GM12878 (cell line): ENCODE data around the gene SPRR5. TPM values are rescaled to one million over a fixed set of nuclear protein-coding genes. Genes with fewer than 3 reads are reported as not detected.

Experiments used
- ATAC-seq: fragments of 200-7000 bp; cut with Tn5 transposase; 3 replicates; pipeline ENCODE4 v1.9.1; 2020; ENCODE audit warnings: mild to moderate bottlenecking, moderate library complexity
- BruUV-seq: library from RNA; stranded (reverse); fragments of 400-500 nt; replicated peaks from 2 replicates; lab custom pipeline; 2021; lab: Mats Ljungman, UMichigan
- CTCF ChIA-PET: fragments of 300-600 bp; sonication (Branson Sonifier 250); formaldehyde crosslinking; extraction: SDS; loops from one replicate; lab custom pipeline; 2021; ENCODE audit warnings: inconsistent platforms; lab: Yijun Ruan, JAX
- POLR2A ChIA-PET: fragments of 350-600 bp; formaldehyde crosslinking; extraction: SDS; loops from one replicate; lab custom pipeline; 2021; ENCODE audit warnings: inconsistent platforms; lab: Charles Lee
- RAD21 ChIA-PET: fragments of 300-600 bp; sonication (Branson Sonifier 250); formaldehyde crosslinking; loops from one replicate; lab custom pipeline; 2023; ENCODE audit warnings: antibody characterized with exemption; ENCODE audit not compliant: unreplicated experiment; lab: Charles Lee
- SMC1A ChIA-PET: fragments of 300-600 bp; sonication (Branson Sonifier 250); formaldehyde crosslinking; loops from one replicate; lab custom pipeline; 2023; ENCODE audit not compliant: unreplicated experiment, uncharacterized antibody; lab: Charles Lee
- DNase-seq: peaks from one replicate; pipeline ENCODE4 v3.0.0-alpha.2; 2011; ENCODE audit warnings: low read depth, low spot score
- FAIRE-seq: peaks from 3 replicates; lab custom pipeline; 2011; peaks lifted over from hg19 to GRCh38; lab: Jason Lieb, UNC
- H2AFZ ChIP-seq: 2 replicates; pipeline ENCODE4 v1.6.0; 2011; ENCODE audit warnings: low read depth, low read length, control low read depth; ENCODE audit not compliant: control insufficient read depth
- H3K27ac ChIP-seq: 2 replicates; pipeline ENCODE4 v1.5.1; 2011; ENCODE audit warnings: control low read depth; ENCODE audit not compliant: control insufficient read depth, insufficient read depth
- H3K27me3 ChIP-seq, 2 experiments: replicated peaks in 1 of 2; 2 replicates each; pipeline versions ENCODE4 v1.6.0 to v1.6.1; 2011; ENCODE audit warnings: low read length in 1 of 2; ENCODE audit not compliant: control insufficient read depth in 2 of 2, insufficient read depth in 2 of 2
- H3K36me3 ChIP-seq, 2 experiments: 2 replicates each; pipeline ENCODE4 v1.5.1; 2011; ENCODE audit warnings: low read length in 1 of 2; ENCODE audit not compliant: control insufficient read depth in 2 of 2, insufficient read depth in 2 of 2
- H3K4me1 ChIP-seq: 2 replicates; pipeline ENCODE4 v1.6.1; 2011; ENCODE audit warnings: mild to moderate bottlenecking, low read length, moderate library complexity, mixed read lengths; ENCODE audit not compliant: control insufficient read depth, insufficient read depth
- H3K4me2 ChIP-seq: 2 replicates; pipeline ENCODE4 v1.6.0; 2011; ENCODE audit warnings: control low read depth; ENCODE audit not compliant: control insufficient read depth, insufficient read depth
- H3K4me3 ChIP-seq: fragments of 200-600 bp; sonication (generic); 2 replicates; pipeline ENCODE4 v1.5.1; 2016
- H3K79me2 ChIP-seq: 2 replicates; pipeline ENCODE4 v1.6.0; 2011; ENCODE audit warnings: low read length; ENCODE audit not compliant: control insufficient read depth, insufficient read depth
- H3K9ac ChIP-seq: 2 replicates; pipeline ENCODE4 v1.8.0; 2011; ENCODE audit warnings: low read length, control low read depth, mixed read lengths; ENCODE audit not compliant: control insufficient read depth, insufficient read depth
- H3K9me3 ChIP-seq: replicated peaks from 3 replicates; pipeline ENCODE4 v1.5.1; 2011; ENCODE audit warnings: mild to moderate bottlenecking, low read length; ENCODE audit not compliant: control insufficient read depth, insufficient read depth
- H4K20me1 ChIP-seq: 2 replicates; pipeline ENCODE4 v1.6.0; 2011; ENCODE audit not compliant: control insufficient read depth, insufficient read depth
- ATF2 ChIP-seq: IDR thresholded peaks from 2 replicates; pipeline ENCODE4 v1.6.1; 2012; ENCODE audit warnings: low read length, inconsistent platforms
- CREB1 ChIP-seq: IDR thresholded peaks from 2 replicates; pipeline ENCODE4 v1.6.1; 2012; ENCODE audit warnings: low read depth, mild to moderate bottlenecking, inconsistent platforms
- DPF2 ChIP-seq: fragments of 450-650 bp; IDR thresholded peaks from 2 replicates; pipeline ENCODE4 v1.6.1; 2017; ENCODE audit warnings: mild to moderate bottlenecking
- EED ChIP-seq: sonication (generic); IDR thresholded peaks from 2 replicates; pipeline ENCODE4 v1.6.1; 2016; ENCODE audit warnings: antibody characterized with exemption, low read depth
- ELK1 ChIP-seq: IDR thresholded peaks from 2 replicates; pipeline ENCODE4 v1.6.1; 2012; ENCODE audit warnings: low read depth, low read length, improper control_type of control experiment
- EP300 ChIP-seq, 2 experiments: fragments of 150-350 bp in 1 of 2; IDR thresholded peaks; 2 replicates each; pipeline ENCODE4 v1.6.1; 2011 to 2012; ENCODE audit warnings: low read depth in 2 of 2, low read length in 2 of 2, borderline replicate concordance in 1 of 2, improper control_type of control experiment in 1 of 2, inconsistent platforms in 1 of 2; ENCODE audit not compliant: control insufficient read depth in 1 of 2
- FOXM1 ChIP-seq: IDR thresholded peaks from 2 replicates; pipeline ENCODE4 v1.6.1; 2012; ENCODE audit warnings: low read depth, mild to moderate bottlenecking, inconsistent platforms, low read length, moderate library complexity
- HCFC1 ChIP-seq: fragments of 150-350 bp; IDR thresholded peaks from 2 replicates; pipeline ENCODE4 v1.6.1; 2014; ENCODE audit warnings: low read length
- MTA3 ChIP-seq: IDR thresholded peaks from 2 replicates; pipeline ENCODE4 v1.6.1; 2012; ENCODE audit warnings: low read length, inconsistent platforms, borderline replicate concordance
- PKNOX1 ChIP-seq: fragments of 450-650 bp; IDR thresholded peaks from 2 replicates; pipeline ENCODE4 v1.6.1; 2016; ENCODE audit warnings: mild to moderate bottlenecking
- RAD21 ChIP-seq: IDR thresholded peaks from 2 replicates; pipeline ENCODE4 v1.6.1; 2011; ENCODE audit warnings: mild to moderate bottlenecking, low read depth, low read length, moderate library complexity; ENCODE audit not compliant: insufficient read depth
- RCOR1 ChIP-seq: conservative IDR thresholded peaks from 2 replicates; pipeline ENCODE4 v1.6.1; 2012; ENCODE audit warnings: low read depth, low read length, improper control_type of control experiment
- SPI1 ChIP-seq: IDR thresholded peaks from 2 replicates; pipeline ENCODE4 v1.6.1; 2011; ENCODE audit warnings: low read depth, mild to moderate bottlenecking, low read length, moderate library complexity, borderline replicate concordance; ENCODE audit not compliant: insufficient read depth
- ZNF622 ChIP-seq: fragments of 450-650 bp; IDR thresholded peaks from 2 replicates; pipeline ENCODE4 v1.6.1; 2017; ENCODE audit warnings: mild to moderate bottlenecking, inconsistent platforms
- WGBS: methylation state at CpG from one replicate; pipeline ENCODE4 v1.1.6; 2016; ENCODE audit warnings: low lambda C conversion rate; ENCODE audit not compliant: insufficient replicate concordance, insufficient coverage; ENCODE audit errors: missing lambda C conversion rate; 5-methylcytosine and 5-hydroxymethylcytosine counted together
- in situ Hi-C: fragments of 300-500 bp; cut with MboI; formaldehyde crosslinking; loops from 9 replicates; pipeline ENCODE4 v1.14.3; 2018; ENCODE audit warnings: mixed read lengths
- intact Hi-C: fragments of 100-400 bp; cut with micrococcal nuclease; formaldehyde crosslinking; loops from one replicate; pipeline ENCODE4 v1.14.2; 2022; ENCODE audit not compliant: unreplicated experiment
- polyA plus RNA-seq, 11 experiments: library from polyadenylated mRNA; depleted of rRNA in 4 of 11; unstranded in 6 of 11; stranded (reverse) in 5 of 11; fragments of >200 nt; fragmentation: Nextera tagmentation in 4 of 11; fragmentation: Illumina TruSeq in 1 of 11; extraction: Ambion mirVana in 4 of 11; extraction: Trizol in 1 of 11; gene quantifications; 1 replicate in 1 of 11; 2 replicates in 10 of 11; pipeline versions ENCODE4 v1.2.1 to v1.2.3, GENCODE V29; 2011 to 2016; ENCODE audit warnings: inconsistent platforms in 2 of 11, missing spikeins in 2 of 11, low read depth in 1 of 11
- total RNA-seq, 4 experiments: library from RNA; depleted of rRNA in 3 of 4; stranded (reverse); fragments of >200 nt in 3 of 4; fragmentation: Illumina TruSeq in 1 of 4; extraction: Trizol in 1 of 4; gene quantifications; 2 replicates each; pipeline versions ENCODE4 v1.2.1 to v1.2.3, GENCODE V29; 2013 to 2021
- TF ChIP-seq, protein P1 (sequence below): fragments of 450-650 bp; formaldehyde crosslinking; IDR thresholded peaks from 2 replicates; pipeline ENCODE4 v1.5.0; 2022; ENCODE audit warnings: mild to moderate bottlenecking, missing genetic modification characterization

The SPRR5 gene
- total and polyA plus RNA-seq, 10 of the 15 experiments (the other 5 are each of a cell fraction or from before 2014, with no cell fraction given), result not detected

DNA sequence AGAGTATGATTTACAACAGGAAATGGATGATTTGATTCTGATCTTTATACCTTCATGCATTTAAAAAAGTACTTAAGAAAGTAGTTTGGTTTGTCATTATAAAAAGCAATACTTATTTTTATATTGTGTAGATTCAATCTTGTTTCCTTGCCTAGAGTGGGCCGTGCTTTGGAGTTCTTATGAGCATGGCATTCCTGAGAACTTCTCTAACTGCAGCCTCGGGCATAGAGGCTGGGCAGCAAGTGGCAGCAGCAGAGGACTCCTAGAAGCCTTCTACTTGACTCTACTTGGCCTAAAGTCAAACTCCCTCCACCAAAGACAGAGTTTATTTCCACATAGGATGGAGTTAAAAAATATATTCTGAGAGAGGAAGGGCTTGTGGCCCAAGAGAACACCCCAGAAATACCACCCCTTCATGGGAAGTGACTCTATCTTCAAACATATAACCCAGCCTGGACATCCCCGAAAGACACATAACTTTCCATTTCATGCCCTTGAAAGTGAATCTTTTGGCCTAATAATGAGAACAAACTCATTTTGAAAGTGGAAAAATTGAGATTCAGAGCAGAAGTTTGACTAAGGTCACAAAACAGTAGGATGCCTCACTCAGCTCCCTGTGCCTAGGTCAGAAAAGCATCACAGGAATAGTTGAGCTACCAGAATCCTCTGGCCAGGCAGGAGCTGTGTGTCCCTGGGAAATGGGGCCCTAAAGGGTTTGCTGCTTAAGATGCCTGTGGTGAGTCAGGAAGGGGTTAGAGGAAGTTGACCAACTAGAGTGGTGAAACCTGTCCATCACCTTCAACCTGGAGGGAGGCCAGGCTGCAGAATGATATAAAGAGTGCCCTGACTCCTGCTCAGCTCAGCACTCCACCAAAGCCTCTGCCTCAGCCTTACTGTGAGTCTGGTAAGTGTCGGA, 39.1 kb upstream of the SPRR5 start, which contains the start of gene IVL:
Gene IVL (plus strand): TSS at position 861 of the 916 bp plus-strand sequence. CDS start 1,252 bp downstream, outside the sequence.
- no TSS peak for BruUV-seq
- ChIA-PET POLR2A (interaction anchor here (0.7 kb wide), 1 partner anchor 316 kb away, joined by 3 read pairs; no protein-coding TSS in a partner anchor), RAD21 (interaction anchor here (1.2 to 1.5 kb wide), 5 partner anchors 18 to 37 kb away, joined by 3 to 4 read pairs (median 3); partner anchors contain the start of gene SMCP), CTCF (interaction anchor here (0.9 to 7.6 kb wide), 3 partner anchors 17 to 215 kb away, joined by 3 to 45 read pairs (median 8); partner anchors contain the start of gene SMCP), SMC1A (interaction anchor here (0.8 to 1.3 kb wide), 4 partner anchors 18 to 354 kb away, joined by 3 to 5 read pairs (median 4); partner anchors contain the start of gene SMCP)
- Histone ChIP-seq H3K4me2 (peak within 1 kb of the TSS; percentile 76), H4K20me1 (no peaks in the 10 kb centered on the region), H3K4me1 (peaks cover 35% of the 10 kb centered on the region), H3K4me3 (peak within 1 kb of the TSS; percentile 21; the same call in 1 of the 2 replicates), H3K36me3 (no peaks in the 10 kb centered on the region), H3K27me3 (no peaks in the 10 kb centered on the region), H2AFZ (no peak within 1 kb of the TSS), H3K9ac (no peak within 1 kb of the TSS), H3K27ac (peak within 1 kb of the TSS; percentile 60), H3K79me2 (no peaks in the 10 kb centered on the region), H3K9me3 (no peaks in the 10 kb centered on the region)
- 19% methylated on average over 4 of the region's 4 CpGs for WGBS
- DNase-seq, result peak; percentile 53
- intact Hi-C loops (no loop called here), in situ Hi-C loops (no loop called here)
- FAIRE-seq, result peak; percentile 84
- peak; percentile 78 for ATAC-seq
- peak; percentile 14; the same call in 1 of the 2 replicates for TF ChIP-seq PKNOX1
- peak; percentile 21; the same call in 1 of the 2 replicates for TF ChIP-seq CREB1
- TF ChIP-seq DPF2, result peak; percentile 63
- TF ChIP-seq EED, result peak; percentile 93
- no peak for TF ChIP-seq ELK1
- no peak for TF ChIP-seq RAD21
- no peak for TF ChIP-seq SPI1
- TF ChIP-seq RCOR1, result no peak
- TF ChIP-seq, protein P1, sequence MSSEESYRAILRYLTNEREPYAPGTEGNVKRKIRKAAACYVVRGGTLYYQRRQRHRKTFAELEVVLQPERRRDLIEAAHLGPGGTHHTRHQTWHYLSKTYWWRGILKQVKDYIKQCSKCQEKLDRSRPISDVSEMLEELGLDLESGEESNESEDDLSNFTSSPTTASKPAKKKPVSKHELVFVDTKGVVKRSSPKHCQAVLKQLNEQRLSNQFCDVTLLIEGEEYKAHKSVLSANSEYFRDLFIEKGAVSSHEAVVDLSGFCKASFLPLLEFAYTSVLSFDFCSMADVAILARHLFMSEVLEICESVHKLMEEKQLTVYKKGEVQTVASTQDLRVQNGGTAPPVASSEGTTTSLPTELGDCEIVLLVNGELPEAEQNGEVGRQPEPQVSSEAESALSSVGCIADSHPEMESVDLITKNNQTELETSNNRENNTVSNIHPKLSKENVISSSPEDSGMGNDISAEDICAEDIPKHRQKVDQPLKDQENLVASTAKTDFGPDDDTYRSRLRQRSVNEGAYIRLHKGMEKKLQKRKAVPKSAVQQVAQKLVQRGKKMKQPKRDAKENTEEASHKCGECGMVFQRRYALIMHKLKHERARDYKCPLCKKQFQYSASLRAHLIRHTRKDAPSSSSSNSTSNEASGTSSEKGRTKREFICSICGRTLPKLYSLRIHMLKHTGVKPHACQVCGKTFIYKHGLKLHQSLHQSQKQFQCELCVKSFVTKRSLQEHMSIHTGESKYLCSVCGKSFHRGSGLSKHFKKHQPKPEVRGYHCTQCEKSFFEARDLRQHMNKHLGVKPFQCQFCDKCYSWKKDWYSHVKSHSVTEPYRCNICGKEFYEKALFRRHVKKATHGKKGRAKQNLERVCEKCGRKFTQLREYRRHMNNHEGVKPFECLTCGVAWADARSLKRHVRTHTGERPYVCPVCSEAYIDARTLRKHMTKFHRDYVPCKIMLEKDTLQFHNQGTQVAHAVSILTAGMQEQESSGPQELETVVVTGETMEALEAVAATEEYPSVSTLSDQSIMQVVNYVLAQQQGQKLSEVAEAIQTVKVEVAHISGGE, result no peak
- peak; percentile 66 for TF ChIP-seq ATF2
- TF ChIP-seq EP300 (IDR thresholded peaks at IDR 0.05; ENCODE audit: borderline replicate concordance in 1 of 2, control insufficient read depth in 1 of 2, low read depth in 2 of 2, low read length in 2 of 2), result no peak
- no peak for TF ChIP-seq ZNF622
- TF ChIP-seq MTA3, result peak; percentile 67; the same call in 1 of the 2 replicates
- no peak for TF ChIP-seq HCFC1
- TF ChIP-seq FOXM1, result peak; percentile 70; the same call in 1 of the 2 replicates
